SK-N-SH (cell line): Measurements from ENCODE around the gene ASTN2. TPM values are rescaled to one million over a fixed set of nuclear protein-coding genes. Genes with fewer than 3 reads are reported as not detected.
A peak's percentile ranks its signal among the peaks of the same experiment; 100 is the strongest.

Source experiments
- CTCF ChIA-PET: fragments of 300-600, 350-600 bp; formaldehyde crosslinking; extraction: SDS; loops from one replicate; lab custom pipeline; 2021; lab: Yijun Ruan, JAX
- POLR2A ChIA-PET: fragments of 350-600 bp; sonication (Branson Sonifier 250); formaldehyde crosslinking; extraction: SDS; loops from one replicate; lab custom pipeline; 2020; ENCODE audit warnings: antibody characterized with exemption, inconsistent platforms; lab: Yijun Ruan, JAX
- DNase-seq: peaks from one replicate; pipeline ENCODE4 v3.0.0; 2012
- H2AFZ ChIP-seq: fragments of 200-600 bp; sonication (generic); 2 replicates; pipeline ENCODE4 v1.8.1; 2016; ENCODE audit warnings: antibody characterized with exemption, mild to moderate bottlenecking, low read depth
- H3F3A ChIP-seq: fragments of 200-600 bp; sonication (generic); replicated peaks from 2 replicates; pipeline ENCODE3; 2016; ENCODE audit warnings: antibody characterized with exemption, mild to moderate bottlenecking; ENCODE audit not compliant: insufficient read depth
- H3K27ac ChIP-seq, 2 experiments: fragments of 200-500 bp in 1 of 2; fragments of 200-600 bp in 1 of 2; sonication (Bioruptor generic) in 1 of 2; sonication (generic), shearing (Covaris generic) in 1 of 2; 2 replicates each; pipeline versions ENCODE4 v1.5.1 to v1.6.1; 2014 to 2016; ENCODE audit warnings: low read depth in 2 of 2, inconsistent platforms in 1 of 2, low read length in 1 of 2, mild to moderate bottlenecking in 1 of 2, mixed read lengths in 1 of 2
- H3K27me3 ChIP-seq: fragments of 200-600 bp; sonication (generic), shearing (Covaris generic); 2 replicates; pipeline ENCODE4 v1.6.1; 2016; ENCODE audit warnings: mixed run types; ENCODE audit not compliant: insufficient read depth
- H3K36me3 ChIP-seq, 2 experiments: fragments of 200-500 bp in 1 of 2; fragments of 200-600 bp in 1 of 2; sonication (Bioruptor generic) in 1 of 2; sonication (generic) in 1 of 2; replicated peaks in 1 of 2; 2 replicates each; pipeline versions ENCODE3 to v1.5.1; 2014 to 2016; ENCODE audit warnings: low read length in 1 of 2, mild to moderate bottlenecking in 1 of 2; ENCODE audit not compliant: insufficient read depth in 2 of 2, control insufficient read depth in 1 of 2
- H3K4me1 ChIP-seq, 2 experiments: fragments of 200-500 bp in 1 of 2; fragments of 200-600 bp in 1 of 2; sonication (Bioruptor generic) in 1 of 2; sonication (generic), shearing (Covaris generic) in 1 of 2; 2 replicates each; pipeline versions ENCODE4 v1.5.1 to v1.6.1; 2014 to 2016; ENCODE audit warnings: low read depth in 1 of 2, low read length in 1 of 2, mixed run types in 1 of 2; ENCODE audit not compliant: insufficient read depth in 2 of 2, control insufficient read depth in 1 of 2
- H3K4me2 ChIP-seq: fragments of 200-600 bp; sonication (generic), shearing (Covaris generic); 2 replicates; pipeline ENCODE4 v1.6.1; 2017; ENCODE audit warnings: mixed run types
- H3K4me3 ChIP-seq, 2 experiments: fragments of 200-500 bp in 1 of 2; fragments of 200-600 bp in 1 of 2; sonication (Bioruptor generic) in 1 of 2; sonication (generic), shearing (Covaris generic) in 1 of 2; 2 replicates each; pipeline versions ENCODE4 v1.5.1 to v1.8.1; 2014 to 2016; ENCODE audit warnings: low read depth in 2 of 2, inconsistent platforms in 1 of 2, low read length in 1 of 2, mild to moderate bottlenecking in 1 of 2, mixed read lengths in 1 of 2, moderate library complexity in 1 of 2
- H3K79me2 ChIP-seq: fragments of 200-600 bp; sonication (generic); 2 replicates; pipeline ENCODE4 v1.8.1; 2017; ENCODE audit warnings: mild to moderate bottlenecking; ENCODE audit not compliant: insufficient read depth
- H3K9ac ChIP-seq: fragments of 200-600 bp; sonication (generic); 2 replicates; pipeline ENCODE4 v1.6.1; 2017; ENCODE audit warnings: mixed run types
- H3K9me2 ChIP-seq: fragments of 200-600 bp; sonication (generic); 2 replicates; pipeline ENCODE4 v1.6.1; 2017; ENCODE audit warnings: mixed run types
- H3K9me3 ChIP-seq: fragments of 200-600 bp; sonication (generic); 2 replicates; pipeline ENCODE4 v1.6.1; 2017; ENCODE audit warnings: mixed run types, mild to moderate bottlenecking, moderate library complexity
- H4K20me1 ChIP-seq: fragments of 200-600 bp; sonication (generic); 2 replicates; pipeline ENCODE4 v1.6.1; 2017; ENCODE audit warnings: mild to moderate bottlenecking, mixed run types; ENCODE audit not compliant: insufficient read depth
- CTCF ChIP-seq: fragments of 200-600 bp; sonication (generic); IDR thresholded peaks from 2 replicates; pipeline ENCODE4 v1.6.1; 2017; ENCODE audit warnings: antibody characterized with exemption, mild to moderate bottlenecking, moderate library complexity
- ELF1 ChIP-seq: IDR thresholded peaks from 2 replicates; pipeline ENCODE4 v1.4.0; 2012
- EP300 ChIP-seq, 2 experiments: IDR thresholded peaks; 2 replicates each; pipeline versions ENCODE4 v1.4.0 to v1.6.1; 2012; ENCODE audit warnings: borderline replicate concordance in 1 of 2, low read depth in 1 of 2, low read length in 1 of 2
- FOSL2 ChIP-seq: IDR thresholded peaks from 2 replicates; pipeline ENCODE4 v1.4.0; 2012; ENCODE audit warnings: low read depth, mild to moderate bottlenecking, moderate library complexity, borderline replicate concordance
- IRF3 ChIP-seq: fragments of 150-350 bp; IDR thresholded peaks from 2 replicates; pipeline ENCODE4 v1.6.1; 2016; ENCODE audit warnings: mild to moderate bottlenecking, low read depth, low read length
- JUND ChIP-seq: IDR thresholded peaks from 2 replicates; pipeline ENCODE4 v1.4.0; 2012
- MEF2A ChIP-seq: IDR thresholded peaks from 2 replicates; pipeline ENCODE4 v1.4.0; 2012; ENCODE audit warnings: low read depth, borderline replicate concordance
- REST ChIP-seq: IDR thresholded peaks from 2 replicates; pipeline ENCODE4 v1.6.1; 2012; ENCODE audit warnings: mild to moderate bottlenecking, low read depth, low read length, moderate library complexity
- RFX5 ChIP-seq: IDR thresholded peaks from 2 replicates; pipeline ENCODE4 v1.6.1; 2012; ENCODE audit warnings: mild to moderate bottlenecking, improper control_type of control experiment, low read length
- TAF1 ChIP-seq: IDR thresholded peaks from 2 replicates; pipeline ENCODE4 v1.6.1; 2012; ENCODE audit warnings: low read depth, mild to moderate bottlenecking, low read length, moderate library complexity, borderline replicate concordance
- USF1 ChIP-seq: IDR thresholded peaks from 2 replicates; pipeline ENCODE4 v1.4.0; 2012; ENCODE audit warnings: low read depth, borderline replicate concordance
- USF2 ChIP-seq: fragments of 150-350 bp; IDR thresholded peaks from 2 replicates; pipeline ENCODE4 v1.6.1; 2017; ENCODE audit warnings: antibody characterized with exemption, low read length, low read depth, borderline replicate concordance
- YY1 ChIP-seq: IDR thresholded peaks from 2 replicates; pipeline ENCODE4 v1.4.0; 2012; ENCODE audit warnings: low read depth, mild to moderate bottlenecking
- WGBS: methylation state at CpG from one replicate; pipeline ENCODE4 v1.1.6; 2017; ENCODE audit warnings: low lambda C conversion rate; 5-methylcytosine and 5-hydroxymethylcytosine counted together
- polyA plus RNA-seq, 3 experiments: library from polyadenylated mRNA; depleted of rRNA; stranded (reverse); fragments of >200 nt; gene quantifications; 2 replicates each; pipeline ENCODE4 v1.2.3, GENCODE V29; 2012

The ASTN2 gene
- polyA plus RNA-seq, 1 of the 3 experiments (the other 2 are of a cell fraction): 6.6 TPM

GRCh38 chr9:116653348-116654058, 761.4 kb downstream of the ASTN2 start:
- DNase-seq: no peak
- H3K27ac ChIP-seq: 0 out of 4 replicates have a peak overlapping the region, but pooled peaks of 1 of the 2 experiments have one; percentile 5
- H3K27me3 ChIP-seq: no peaks in the 10 kb centered on the region
- H3K9me2 ChIP-seq: no peaks in the 10 kb centered on the region
- H3K9me3 ChIP-seq: no peaks in the 10 kb centered on the region
- H3K36me3 ChIP-seq: peaks cover 0 to 7% of the 10 kb centered on the region in 2 experiments
- CTCF ChIA-PET: interaction anchor here (1.5 kb wide), 2 partner anchors 9 to 81 kb away, joined by 4 to 6 read pairs; no protein-coding TSS in a partner anchor
- POLR2A ChIA-PET: no interaction called here
- no peak overlapping the region for H3K9ac ChIP-seq
- H3F3A ChIP-seq: no peaks in the 10 kb centered on the region
- TF ChIP-seq CTCF (no peak), USF2 (no peak), EP300 (IDR thresholded peaks at IDR 0.05; ENCODE audit: borderline replicate concordance in 1 of 2, low read depth in 1 of 2, low read length in 1 of 2) (no peak; a peak in 1 of 4 replicates), FOSL2 (no peak), RFX5 (no peak), TAF1 (no peak), USF1 (no peak)
- TF ChIP-seq, all 33 proteins: peak for 0
- Histone ChIP-seq H2AFZ (no peak overlapping the region), H4K20me1 (no peaks in the 10 kb centered on the region), H3K4me1 (peaks cover 0 to 7% of the 10 kb centered on the region in 2 experiments; a peak in 1 of 4 replicates), H3K79me2 (no peaks in the 10 kb centered on the region), H3K4me3 (no peak overlapping the region), H3K4me2 (no peak overlapping the region)
- WGBS: 78% methylated on average over 7 of the region's 7 CpGs

GRCh38 chr9:116647515-116647809, 767.4 kb downstream of the ASTN2 start:
- H3K9ac ChIP-seq: no peak overlapping the region
- no peak overlapping the region for H2AFZ ChIP-seq
- H4K20me1 ChIP-seq: no peaks in the 10 kb centered on the region
- no peak for TF ChIP-seq YY1
- no peak for TF ChIP-seq USF2
- no peak for TF ChIP-seq RFX5
- TF ChIP-seq ELF1: no peak
- TF ChIP-seq JUND: no peak
- TF ChIP-seq IRF3: no peak
- TF ChIP-seq REST: no peak
- TF ChIP-seq MEF2A: no peak
- H3K27me3 ChIP-seq: no peaks in the 10 kb centered on the region
- ChIA-PET CTCF (interaction anchor here (0.7 to 8.6 kb wide), 14 partner anchors 10 to 1054 kb away, joined by 3 to 58 read pairs (median 6); partner anchors contain the start of gene PAPPA), POLR2A (no interaction called here)
- H3K9me2 ChIP-seq: no peaks in the 10 kb centered on the region
- no peak for DNase-seq
- WGBS: 83% methylated on average over 2 of the region's 4 CpGs
- H3K4me1 ChIP-seq: peaks cover 0 to 9% of the 10 kb centered on the region in 2 experiments; a peak in 2 of 4 replicates
- H3K4me3 ChIP-seq: no peak overlapping the region
- no peak overlapping the region for H3K4me2 ChIP-seq
- H3K79me2 ChIP-seq: no peaks in the 10 kb centered on the region
- H3K36me3 ChIP-seq: peaks cover 0 to 7% of the 10 kb centered on the region in 2 experiments
- no peak overlapping the region for H3K27ac ChIP-seq
- no peaks in the 10 kb centered on the region for H3K9me3 ChIP-seq
- no peaks in the 10 kb centered on the region for H3F3A ChIP-seq
